Kidney (tissue), 14 donors: Measurements from ENCODE around the gene RAB3IL1. TPM values are rescaled to one million over a fixed set of nuclear protein-coding genes. Genes with fewer than 3 reads are reported as not detected.

Experiments
- DNase-seq, 5 donors: peaks; one replicate each; pipeline ENCODE4 v3.0.0-alpha.2; 2013 to 2020
- FAIRE-seq: peaks from 2 replicates; lab custom pipeline; 2012; peaks lifted over from hg19 to GRCh38; lab: Jason Lieb, UNC
- H3K27ac ChIP-seq, 2 donors: one replicate each; pipeline ENCODE4 v1.7.0; 2013; ENCODE audit warnings: low read depth in 2 of 2, low read length in 2 of 2, inconsistent platforms in 1 of 2
- H3K27me3 ChIP-seq: one replicate; pipeline ENCODE4 v1.7.1; 2013; ENCODE audit warnings: low read length, inconsistent platforms; ENCODE audit not compliant: control insufficient read depth, insufficient read depth
- H3K36me3 ChIP-seq, 3 donors: one replicate each; pipeline versions ENCODE4 v1.7.0 to v1.7.1; 2013; ENCODE audit warnings: low read length in 3 of 3, control low read depth in 1 of 3, inconsistent platforms in 1 of 3; ENCODE audit not compliant: insufficient read depth in 3 of 3, control insufficient read depth in 2 of 3
- H3K4me1 ChIP-seq, 3 donors: one replicate each; pipeline versions ENCODE4 v1.7.0 to v1.7.1; 2013; ENCODE audit warnings: low read length in 3 of 3, inconsistent platforms in 1 of 3, low read depth in 1 of 3; ENCODE audit not compliant: control insufficient read depth in 2 of 3, insufficient read depth in 2 of 3
- H3K4me3 ChIP-seq, 3 donors: one replicate each; pipeline versions ENCODE4 v1.7.0 to v1.8.1; 2013; ENCODE audit warnings: low read length in 3 of 3, control low read depth in 1 of 3, inconsistent platforms in 1 of 3
- H3K9ac ChIP-seq, 3 donors: one replicate each; pipeline versions ENCODE4 v1.7.0 to v1.7.1; 2013; ENCODE audit warnings: low read length in 3 of 3, control low read depth in 1 of 3, inconsistent platforms in 1 of 3
- H3K9me3 ChIP-seq, 3 donors: one replicate each; pipeline versions ENCODE4 v1.7.0 to v1.7.1; 2013; ENCODE audit warnings: low read length in 3 of 3, control low read depth in 1 of 3, inconsistent platforms in 1 of 3; ENCODE audit not compliant: control insufficient read depth in 2 of 3, insufficient read depth in 1 of 3
- intact Hi-C: fragments of 100-400 bp; cut with DNase I; formaldehyde crosslinking; loops from one replicate; pipeline ENCODE4 v1.11.1; 2022
- polyA plus RNA-seq: library from polyadenylated mRNA; stranded (reverse); fragments of 350-450 nt; fragmentation: Illumina TruSeq; extraction: RNeasy Lipid Tissue Mini Kit (QIAGEN cat#74804); gene quantifications from one replicate; pipeline ENCODE4 v1.2.3, GENCODE V29; 2014; ENCODE audit warnings: low read depth, low replicate concordance; ENCODE audit not compliant: insufficient read depth
- total RNA-seq: library from RNA; stranded (reverse); fragmentation: NEBNext Ultra II Directional; extraction: Animal tissue kit (Norgen Biotek cat#: 25700); gene quantifications from one replicate; pipeline ENCODE4 v1.2.1, GENCODE V29; 2021
- TF ChIP-seq, protein P1 (sequence below): IDR thresholded peaks from 3 replicates; pipeline ENCODE4 v1.5.1; 2012; ENCODE audit warnings: mild to moderate bottlenecking, moderate library complexity, borderline replicate concordance; ENCODE audit not compliant: insufficient read depth; ENCODE audit errors: extremely low read depth
- donor health status: control.
- donor health status: control.
- donor health status: control.
- donor health status: control.
- donor health status: control.
- donor health status: DM: yes; HTN: yes; CAD: no.
- donor health status: Normal renal cell carcinoma (clear cell type).

Gene RAB3IL1
- total and polyA plus RNA-seq, 2 donors from 2014 or later: 14.6 to 27.8 TPM

GRCh38 chr11:61964058-61964665 lies 46.8 kb upstream of the RAB3IL1 start:
- Histone ChIP-seq H3K4me3 (peak overlapping the region in 2 of 3 donors; percentile 9 to 87), H3K36me3 (peaks cover 16 to 28% (median 22%) of the 10 kb centered on the region in 3 donors), H3K9me3 (no peaks in the 10 kb centered on the region), H3K4me1 (peaks cover 6 to 38% (median 26%) of the 10 kb centered on the region in 3 donors), H3K27me3 (no peaks in the 10 kb centered on the region), H3K27ac (peak overlapping the region in 1 of 2 donors; percentile 85), H3K9ac (no peak overlapping the region)
- DNase-seq (no peak), FAIRE-seq (no peak)
- TF ChIP-seq, protein P1, sequence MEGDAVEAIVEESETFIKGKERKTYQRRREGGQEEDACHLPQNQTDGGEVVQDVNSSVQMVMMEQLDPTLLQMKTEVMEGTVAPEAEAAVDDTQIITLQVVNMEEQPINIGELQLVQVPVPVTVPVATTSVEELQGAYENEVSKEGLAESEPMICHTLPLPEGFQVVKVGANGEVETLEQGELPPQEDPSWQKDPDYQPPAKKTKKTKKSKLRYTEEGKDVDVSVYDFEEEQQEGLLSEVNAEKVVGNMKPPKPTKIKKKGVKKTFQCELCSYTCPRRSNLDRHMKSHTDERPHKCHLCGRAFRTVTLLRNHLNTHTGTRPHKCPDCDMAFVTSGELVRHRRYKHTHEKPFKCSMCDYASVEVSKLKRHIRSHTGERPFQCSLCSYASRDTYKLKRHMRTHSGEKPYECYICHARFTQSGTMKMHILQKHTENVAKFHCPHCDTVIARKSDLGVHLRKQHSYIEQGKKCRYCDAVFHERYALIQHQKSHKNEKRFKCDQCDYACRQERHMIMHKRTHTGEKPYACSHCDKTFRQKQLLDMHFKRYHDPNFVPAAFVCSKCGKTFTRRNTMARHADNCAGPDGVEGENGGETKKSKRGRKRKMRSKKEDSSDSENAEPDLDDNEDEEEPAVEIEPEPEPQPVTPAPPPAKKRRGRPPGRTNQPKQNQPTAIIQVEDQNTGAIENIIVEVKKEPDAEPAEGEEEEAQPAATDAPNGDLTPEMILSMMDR: no peak
- intact Hi-C loops: no loop called here

- TF ChIP-seq, protein P1: no peak
- peak overlapping the region; percentile 69 to 85 for H3K27ac ChIP-seq
- peaks cover 3 to 33% (median 19%) of the 10 kb centered on the region in 3 donors for H3K4me1 ChIP-seq
- H3K9me3 ChIP-seq: no peaks in the 10 kb centered on the region
- intact Hi-C loops: no loop called here
- H3K9ac ChIP-seq: no peak overlapping the region
- DNase-seq (peak in 1 of 5 donors; percentile 59), FAIRE-seq (no peak)
- H3K27me3 ChIP-seq: no peaks in the 10 kb centered on the region
- H3K36me3 ChIP-seq: peaks cover 16 to 28% (median 22%) of the 10 kb centered on the region in 3 donors
- H3K4me3 ChIP-seq: peak overlapping the region in 1 of 3 donors; percentile 29
Observed at GRCh38 chr11:61963282-61964057, 46.1 kb upstream of the RAB3IL1 start.

DNA sequence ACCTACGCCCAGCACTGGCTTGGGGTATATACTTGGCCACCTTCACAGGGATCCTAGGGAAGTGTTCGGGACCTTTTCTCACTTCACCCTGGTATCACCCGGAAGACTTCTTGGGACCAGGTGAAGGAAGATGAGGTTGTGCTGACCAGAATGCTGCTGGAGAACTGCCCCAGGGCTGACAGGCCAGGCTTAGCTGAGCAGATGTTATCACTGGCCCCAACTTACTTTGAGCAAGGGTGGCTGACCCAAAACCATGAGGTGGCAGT lies 45.6 kb upstream of the RAB3IL1 start:
- H3K27me3 ChIP-seq: no peaks in the 10 kb centered on the region
- H3K9me3 ChIP-seq: no peaks in the 10 kb centered on the region
- intact Hi-C loops: no loop called here
- DNase-seq: no peak
- no peak overlapping the region for H3K9ac ChIP-seq
- H3K27ac ChIP-seq: peak overlapping the region; percentile 69 to 85
- peaks cover 2 to 30% (median 17%) of the 10 kb centered on the region in 3 donors for H3K4me1 ChIP-seq
- TF ChIP-seq, protein P1: no peak
- peaks cover 16 to 28% (median 22%) of the 10 kb centered on the region in 3 donors for H3K36me3 ChIP-seq
- H3K4me3 ChIP-seq: no peak overlapping the region
- FAIRE-seq: no peak
